GM18505 (cell line): ENCODE data around the gene IL2RA.

Source experiments
- ATAC-seq: cut with Tn5 transposase; IDR thresholded peaks from one replicate; pipeline ENCODE4 v1.9.1; 2021; ENCODE audit not compliant: unreplicated experiment
- POLR2A ChIP-seq: IDR thresholded peaks from 4 replicates; pipeline ENCODE4 v1.6.1; 2011; ENCODE audit warnings: borderline replicate concordance; ENCODE audit not compliant: insufficient read depth, insufficient read length; ENCODE audit errors: extremely low read depth

The IL2RA gene

GRCh38 chr10:6002809-6003510, 59.2 kb downstream of the IL2RA start:
- ATAC-seq, result no peak
- TF ChIP-seq POLR2A, result no peak

- no peak for ATAC-seq
Observed at GRCh38 chr10:5999440-6000165, 62.6 kb downstream of the IL2RA start.

GRCh38 chr10:5996696-5997095, 65.5 kb downstream of the IL2RA start:
- ATAC-seq, result no peak
- TF ChIP-seq POLR2A, result no peak

More at GRCh38 chr10:5999440-6000165, 62.6 kb downstream of the IL2RA start:
- no peak for TF ChIP-seq POLR2A

DNA sequence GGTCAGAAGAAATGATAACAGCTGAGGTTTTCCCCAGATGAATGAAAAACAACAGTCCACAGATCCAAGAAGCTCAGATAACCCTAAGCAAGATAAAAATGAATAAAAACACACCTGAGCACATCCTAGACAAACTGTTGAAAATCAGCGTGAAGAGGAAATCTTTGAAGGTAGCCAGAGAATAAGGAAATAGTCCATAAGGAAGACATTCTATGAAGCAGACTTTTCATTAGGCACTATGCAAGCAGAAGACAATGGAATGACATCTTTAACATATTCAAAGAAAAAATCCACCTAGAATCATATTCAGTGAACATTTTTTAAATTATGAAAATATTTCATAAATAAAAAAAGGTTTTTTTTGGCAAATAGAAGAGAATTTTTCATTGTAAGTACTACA, 69.8 kb downstream of the IL2RA start:
- TF ChIP-seq POLR2A, result no peak
- ATAC-seq, result no peak

DNA sequence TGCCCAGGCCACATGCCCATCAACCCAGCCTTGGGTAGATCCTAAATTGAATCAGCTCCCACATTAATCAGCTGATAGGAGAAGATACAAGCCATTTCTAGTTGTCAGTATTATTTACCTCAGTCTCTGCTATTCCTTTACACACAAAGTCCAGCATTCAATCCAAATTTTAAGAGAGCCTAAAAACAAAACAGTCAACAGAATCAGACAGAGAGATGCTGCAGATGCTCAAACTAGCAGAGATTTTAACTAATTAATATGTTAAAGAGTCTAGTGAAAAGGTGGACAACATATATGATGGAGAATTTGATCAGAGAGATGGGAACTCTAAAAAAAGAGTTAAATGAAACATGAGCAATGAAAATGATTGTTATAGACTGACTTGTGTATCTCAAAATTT, 70.5 kb downstream of the IL2RA start:
- TF ChIP-seq POLR2A, result no peak
- ATAC-seq, result no peak

DNA sequence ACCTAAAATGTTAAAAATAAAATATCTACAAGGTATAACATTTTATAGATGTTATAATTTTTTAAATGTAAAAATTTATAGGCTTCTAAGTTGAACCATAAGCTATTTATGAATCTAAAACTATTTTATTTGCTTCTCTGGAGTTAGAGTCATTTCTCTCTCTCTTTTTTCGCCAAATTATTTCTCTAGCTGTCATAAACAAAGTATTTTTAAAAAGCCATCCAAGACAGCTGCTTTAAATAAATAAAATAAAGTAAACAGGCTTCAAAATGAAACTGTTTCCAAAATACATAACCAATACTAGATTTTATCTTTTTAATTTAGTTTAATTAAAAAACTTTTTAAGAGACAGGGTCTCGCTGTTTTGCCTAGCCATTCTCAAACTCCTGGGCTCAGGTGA, 72.4 kb downstream of the IL2RA start:
- ATAC-seq, result no peak
- TF ChIP-seq POLR2A, result no peak

DNA sequence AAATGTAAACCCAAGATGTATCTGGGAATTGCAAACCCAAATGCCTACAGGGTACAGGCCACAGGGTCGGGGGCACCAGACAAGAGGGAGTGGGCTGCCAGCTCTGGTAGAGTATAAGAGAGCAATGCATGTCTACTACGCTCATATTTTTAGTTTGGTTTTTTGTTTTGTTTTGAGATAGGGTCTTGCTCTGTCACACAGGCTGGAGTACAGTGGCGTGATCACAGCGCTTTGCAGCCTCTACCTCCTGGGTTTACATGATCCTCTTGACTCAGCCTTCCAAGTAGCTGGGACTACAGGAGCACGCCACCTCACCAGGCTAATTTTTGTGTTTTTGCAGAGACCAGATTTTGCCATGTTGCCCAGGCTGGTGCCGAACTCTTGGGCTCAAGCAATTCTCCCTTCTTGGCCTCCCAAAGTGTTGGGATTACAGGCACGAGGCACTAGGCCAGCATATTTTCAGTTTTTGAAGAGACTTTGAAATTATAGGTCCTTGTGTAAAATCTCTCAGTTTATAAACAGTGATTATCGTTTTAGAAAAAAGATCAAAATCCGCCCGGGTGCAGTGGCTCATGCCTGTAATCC, 73.7 kb downstream of the IL2RA start:
- ATAC-seq, result no peak
- TF ChIP-seq POLR2A, result no peak

DNA sequence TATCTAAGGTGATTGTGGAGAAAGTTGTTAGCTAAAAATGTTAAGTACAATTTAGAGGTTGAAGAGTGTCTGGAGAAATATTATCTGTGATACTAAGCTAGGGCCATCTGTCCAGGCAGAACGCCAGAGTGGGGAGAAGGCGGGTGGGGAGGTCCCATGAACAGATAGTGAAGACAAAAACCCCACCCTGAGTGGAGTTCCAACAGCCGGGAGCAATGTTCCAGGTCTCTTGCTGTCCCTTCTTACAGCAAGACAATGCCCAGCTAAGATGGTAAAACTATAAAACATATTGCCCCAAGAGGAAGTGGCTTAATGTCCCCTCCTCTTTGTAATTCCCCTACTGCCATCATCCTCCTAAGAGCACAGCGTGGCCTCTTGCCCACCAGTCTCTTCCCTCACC, 74.4 kb downstream of the IL2RA start:
- no peak for ATAC-seq
- no peak for TF ChIP-seq POLR2A

DNA sequence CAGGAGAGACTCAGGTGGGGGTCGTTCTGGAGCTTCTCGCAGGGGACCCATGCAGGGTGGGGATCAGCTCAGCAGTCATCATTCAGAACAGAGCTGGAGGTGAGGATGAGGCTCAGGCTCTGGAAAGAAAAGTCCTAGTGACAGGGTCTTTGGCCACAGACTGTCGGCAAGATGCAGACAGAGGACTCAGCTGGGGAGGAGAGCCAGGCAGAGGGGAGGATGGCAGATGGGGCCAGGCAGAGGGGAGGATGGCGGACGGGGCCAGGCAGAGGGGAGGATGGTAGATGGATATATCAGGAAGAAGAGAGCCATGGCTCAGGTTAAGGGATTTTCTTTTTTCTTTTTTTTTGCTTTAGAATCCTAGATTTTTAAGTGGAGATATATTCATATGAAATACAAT, 77.1 kb downstream of the IL2RA start:
- no peak for TF ChIP-seq POLR2A
- no peak for ATAC-seq

GRCh38 chr10:5983774-5984173, 78.4 kb downstream of the IL2RA start:
- no peak for TF ChIP-seq POLR2A
- no peak for ATAC-seq

- ATAC-seq, result no peak
- TF ChIP-seq POLR2A, result no peak
Observed at GRCh38 chr10:5981529-5981928, 80.6 kb downstream of the IL2RA start.

GRCh38 chr10:5978230-5978489, 84.0 kb downstream of the IL2RA start:
- ATAC-seq, result no peak
- no peak for TF ChIP-seq POLR2A

- ATAC-seq, result peak; percentile 59
- peak; percentile 52 for TF ChIP-seq POLR2A
Observed at GRCh38 chr10:5977471-5978229, 84.5 kb downstream of the IL2RA start, which contains the start of gene IL15RA. TSS of gene IL15RA (minus strand) at chr10:5977543. CDS start at chr10:5977492, 51 bp downstream.

GRCh38 chr10:5976512-5977470, 85.4 kb downstream of the IL2RA start:
- ATAC-seq, result peak; percentile 14
- peak; percentile 8 for TF ChIP-seq POLR2A
